ENCODE results near the gene KRTAP3-3.
"Not testable (repeated sequence)": the region's sequence is repeated elsewhere in the genome, so short reads cannot be mapped to it uniquely, and the experiment has no call there.

The KRTAP3-3 gene

GRCh38 chr17:40993839-40994238 is at the start of gene KRTAP3-3:
Gene KRTAP3-3 (minus strand): TSS chr17:40994164. CDS start chr17:40994097, 67 bp downstream.
- TF ChIP-seq, protein P1, sequence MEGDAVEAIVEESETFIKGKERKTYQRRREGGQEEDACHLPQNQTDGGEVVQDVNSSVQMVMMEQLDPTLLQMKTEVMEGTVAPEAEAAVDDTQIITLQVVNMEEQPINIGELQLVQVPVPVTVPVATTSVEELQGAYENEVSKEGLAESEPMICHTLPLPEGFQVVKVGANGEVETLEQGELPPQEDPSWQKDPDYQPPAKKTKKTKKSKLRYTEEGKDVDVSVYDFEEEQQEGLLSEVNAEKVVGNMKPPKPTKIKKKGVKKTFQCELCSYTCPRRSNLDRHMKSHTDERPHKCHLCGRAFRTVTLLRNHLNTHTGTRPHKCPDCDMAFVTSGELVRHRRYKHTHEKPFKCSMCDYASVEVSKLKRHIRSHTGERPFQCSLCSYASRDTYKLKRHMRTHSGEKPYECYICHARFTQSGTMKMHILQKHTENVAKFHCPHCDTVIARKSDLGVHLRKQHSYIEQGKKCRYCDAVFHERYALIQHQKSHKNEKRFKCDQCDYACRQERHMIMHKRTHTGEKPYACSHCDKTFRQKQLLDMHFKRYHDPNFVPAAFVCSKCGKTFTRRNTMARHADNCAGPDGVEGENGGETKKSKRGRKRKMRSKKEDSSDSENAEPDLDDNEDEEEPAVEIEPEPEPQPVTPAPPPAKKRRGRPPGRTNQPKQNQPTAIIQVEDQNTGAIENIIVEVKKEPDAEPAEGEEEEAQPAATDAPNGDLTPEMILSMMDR (IDR thresholded peaks at IDR 0.05; ENCODE audit: borderline replicate concordance, control extremely low read depth, extremely low read depth, insufficient read depth, missing control alignments): no peak
- in situ Hi-C loops (cut with MboI; ENCODE audit: low sequenced_read_pairs, unreplicated experiment): no loop called here
- no peak for DNase-seq (ENCODE audit: low spot score)

GRCh38 chr17:41042953-41043352 is 49.0 kb upstream of the KRTAP3-3 start:
- TF ChIP-seq, protein P1 (IDR thresholded peaks at IDR 0.05; ENCODE audit: borderline replicate concordance, control extremely low read depth, extremely low read depth, insufficient read depth, missing control alignments): no peak
- no peak for DNase-seq (ENCODE audit: low spot score)
- in situ Hi-C loops (cut with MboI; ENCODE audit: low sequenced_read_pairs, unreplicated experiment): no loop called here

GRCh38 chr17:41040783-41041571 is 47.0 kb upstream of the KRTAP3-3 start, which contains the start of gene KRTAP1-1:
Gene KRTAP1-1 (minus strand): TSS chr17:41041450. CDS start chr17:41041397, 53 bp downstream.
- in situ Hi-C loops (cut with MboI; ENCODE audit: low sequenced_read_pairs, unreplicated experiment): not testable (repeated sequence)

DNA sequence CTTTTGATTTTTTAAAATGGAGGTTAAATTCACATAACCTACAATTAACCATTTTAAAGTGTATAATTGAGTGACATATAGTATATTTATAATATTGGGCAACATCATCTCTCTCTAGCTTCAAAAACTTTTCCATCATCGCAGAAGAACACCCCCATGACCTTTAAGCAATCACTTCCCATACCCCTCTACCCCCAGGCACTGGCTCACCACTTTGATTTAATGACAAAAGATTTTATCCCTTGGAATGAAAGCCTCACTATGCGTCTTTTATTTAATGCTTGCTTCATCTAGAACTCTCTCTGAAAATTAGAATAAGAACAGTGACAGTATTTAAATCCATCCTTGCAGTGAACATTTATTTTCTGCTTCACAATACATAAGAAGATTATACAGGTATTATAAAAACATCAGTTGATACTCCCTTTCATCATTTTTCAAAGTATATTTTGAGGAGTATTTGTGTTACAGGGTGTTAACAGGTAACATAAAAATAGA is 43.9 kb upstream of the KRTAP3-3 start:
- in situ Hi-C loops (cut with MboI; ENCODE audit: low sequenced_read_pairs, unreplicated experiment): no loop called here
- no peak for DNase-seq (ENCODE audit: low spot score)
- TF ChIP-seq, protein P1 (IDR thresholded peaks at IDR 0.05; ENCODE audit: borderline replicate concordance, control extremely low read depth, extremely low read depth, insufficient read depth, missing control alignments): no peak

More at GRCh38 chr17:41040783-41041571, 47.0 kb upstream of the KRTAP3-3 start, which contains the start of gene KRTAP1-1:
- DNase-seq (ENCODE audit: low spot score): not testable (repeated sequence)

DNA sequence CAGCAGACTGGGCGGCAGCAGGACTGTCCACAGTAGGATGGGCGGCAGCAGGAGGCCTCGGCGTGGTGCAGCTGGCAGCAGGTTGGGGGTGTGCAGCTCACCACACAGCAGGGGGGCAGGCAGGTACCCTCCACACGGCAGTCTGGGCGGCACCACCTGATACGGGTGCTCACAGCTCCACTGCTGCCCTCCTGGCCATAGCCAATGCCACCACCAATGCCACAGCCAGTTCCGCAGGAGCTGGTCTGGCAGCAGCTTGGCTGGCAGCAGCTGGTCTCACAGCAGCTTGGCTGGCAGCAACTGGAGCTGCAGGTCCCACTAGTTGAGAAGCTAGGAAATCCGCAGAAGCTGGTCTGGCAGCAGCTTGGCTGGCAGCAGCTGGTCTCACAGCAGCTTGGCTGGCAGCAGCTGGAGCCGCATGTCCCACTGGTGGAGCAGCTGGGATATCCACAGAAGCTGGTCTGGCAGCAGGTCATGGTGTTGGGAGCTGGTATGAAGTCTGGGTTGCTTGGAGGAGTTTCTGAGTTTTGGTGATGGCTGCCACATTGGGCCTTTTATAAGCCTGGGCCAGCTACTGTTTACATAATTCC is 40.5 kb upstream of the KRTAP3-3 start, which contains the start of gene KRTAP1-3:
KRTAP1-3 (minus strand) TSS at position 529 of the 590 bp plus-strand sequence; CDS start at position 476, 53 bp downstream.
- in situ Hi-C loops (cut with MboI; ENCODE audit: low sequenced_read_pairs, unreplicated experiment); DNase-seq (ENCODE audit: low spot score): not testable (repeated sequence)

- in situ Hi-C loops (cut with MboI; ENCODE audit: low sequenced_read_pairs, unreplicated experiment): no loop called here
- TF ChIP-seq, protein P1 (IDR thresholded peaks at IDR 0.05; ENCODE audit: borderline replicate concordance, control extremely low read depth, extremely low read depth, insufficient read depth, missing control alignments): no peak
- DNase-seq (ENCODE audit: low spot score): no peak
Measured at GRCh38 chr17:41029633-41030245, 35.8 kb upstream of the KRTAP3-3 start, which contains the start of gene KRTAP1-4. Gene KRTAP1-4 (minus strand): TSS chr17:41030195. CDS start chr17:41030078, 117 bp downstream.

DNA sequence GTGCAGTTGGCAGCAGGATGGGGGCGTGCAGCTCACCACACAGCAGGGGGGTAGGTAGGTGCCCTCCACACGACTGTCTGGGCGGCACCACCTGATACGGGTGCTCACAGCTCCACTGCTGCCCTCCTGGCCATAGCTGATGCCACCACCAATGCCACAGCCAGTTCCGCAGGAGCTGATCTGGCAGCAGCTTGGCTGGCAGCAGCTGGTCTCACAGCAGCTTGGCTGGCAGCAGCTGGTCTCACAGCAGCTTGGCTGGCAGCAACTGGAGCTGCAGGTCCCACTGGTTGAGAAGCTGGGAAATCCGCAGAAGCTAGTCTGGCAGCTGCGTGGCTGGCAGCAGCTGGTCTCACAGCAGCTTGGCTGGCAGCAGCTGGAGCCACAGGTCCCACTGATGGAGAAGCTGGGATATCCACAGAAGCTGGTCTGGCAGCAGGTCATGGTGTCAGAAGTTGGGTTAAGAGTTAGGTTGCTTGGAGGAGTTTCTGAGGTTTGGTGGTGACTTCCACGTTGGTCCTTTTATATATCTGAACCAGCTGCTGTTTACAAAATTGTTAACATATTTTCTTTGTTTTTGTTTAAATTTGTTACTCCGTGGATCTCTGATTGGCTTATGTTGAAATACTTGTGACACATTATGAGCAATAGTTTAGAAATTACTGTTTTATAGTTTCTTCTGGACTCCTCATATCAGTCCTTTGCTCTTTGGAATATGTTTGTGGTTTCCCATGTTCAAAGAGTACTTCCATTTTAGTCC is 32.9 kb upstream of the KRTAP3-3 start, which contains the start of gene KRTAP1-5:
KRTAP1-5 (minus strand) TSS at position 494 of the 757 bp plus-strand sequence; CDS start at position 441, 53 bp downstream.
- DNase-seq (ENCODE audit: low spot score): no peak
- in situ Hi-C loops (cut with MboI; ENCODE audit: low sequenced_read_pairs, unreplicated experiment): no loop called here
- TF ChIP-seq, protein P1 (IDR thresholded peaks at IDR 0.05; ENCODE audit: borderline replicate concordance, control extremely low read depth, extremely low read depth, insufficient read depth, missing control alignments): no peak

Data from GM13976 (cell line).